Esophagus squamous epithelium (tissue), 4 donors: ENCODE measurements around the gene SPATS2L.

Experiments used
- POLR2A ChIP-seq, 4 donors: fragments of 450-650 bp; IDR thresholded peaks; one replicate each; pipeline ENCODE4 v1.6.1; 2017; ENCODE audit warnings: antibody characterized with exemption in 4 of 4, mild to moderate bottlenecking in 4 of 4, moderate library complexity in 3 of 4
- TF ChIP-seq, protein P1 (sequence below), 6 experiments: fragments of 450-650 bp in 4 of 6; fragments of 200-600 bp in 2 of 6; sonication (generic) in 2 of 6; IDR thresholded peaks; one replicate each; pipeline ENCODE4 v1.5.1; 2016 to 2019; ENCODE audit warnings: antibody characterized with exemption in 6 of 6, mild to moderate bottlenecking in 4 of 6, moderate library complexity in 4 of 6

DNA sequence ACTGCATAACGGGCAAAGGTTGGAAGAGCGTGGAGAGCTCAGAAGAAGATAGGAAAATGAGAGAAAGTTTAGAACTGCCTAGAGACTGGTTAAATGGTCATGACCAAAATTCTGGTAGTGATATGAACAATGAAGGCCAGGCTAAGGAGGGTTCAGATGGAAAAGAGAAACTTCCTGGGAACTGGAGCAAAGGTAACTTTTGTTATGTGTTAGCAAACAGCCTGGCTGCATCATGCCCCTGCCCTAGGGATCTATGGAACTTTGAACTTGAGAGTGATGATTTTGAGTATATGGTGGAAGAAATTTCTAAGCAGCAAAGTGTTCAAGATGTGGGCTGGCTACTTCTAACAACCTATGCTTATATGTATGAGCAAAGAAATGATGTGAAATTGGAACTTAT is 44.4 kb upstream of the SPATS2L start:
- TF ChIP-seq, protein P1, sequence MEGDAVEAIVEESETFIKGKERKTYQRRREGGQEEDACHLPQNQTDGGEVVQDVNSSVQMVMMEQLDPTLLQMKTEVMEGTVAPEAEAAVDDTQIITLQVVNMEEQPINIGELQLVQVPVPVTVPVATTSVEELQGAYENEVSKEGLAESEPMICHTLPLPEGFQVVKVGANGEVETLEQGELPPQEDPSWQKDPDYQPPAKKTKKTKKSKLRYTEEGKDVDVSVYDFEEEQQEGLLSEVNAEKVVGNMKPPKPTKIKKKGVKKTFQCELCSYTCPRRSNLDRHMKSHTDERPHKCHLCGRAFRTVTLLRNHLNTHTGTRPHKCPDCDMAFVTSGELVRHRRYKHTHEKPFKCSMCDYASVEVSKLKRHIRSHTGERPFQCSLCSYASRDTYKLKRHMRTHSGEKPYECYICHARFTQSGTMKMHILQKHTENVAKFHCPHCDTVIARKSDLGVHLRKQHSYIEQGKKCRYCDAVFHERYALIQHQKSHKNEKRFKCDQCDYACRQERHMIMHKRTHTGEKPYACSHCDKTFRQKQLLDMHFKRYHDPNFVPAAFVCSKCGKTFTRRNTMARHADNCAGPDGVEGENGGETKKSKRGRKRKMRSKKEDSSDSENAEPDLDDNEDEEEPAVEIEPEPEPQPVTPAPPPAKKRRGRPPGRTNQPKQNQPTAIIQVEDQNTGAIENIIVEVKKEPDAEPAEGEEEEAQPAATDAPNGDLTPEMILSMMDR (IDR thresholded peaks at IDR 0.05), result no peak
- no peak for TF ChIP-seq POLR2A (IDR thresholded peaks at IDR 0.05)
